Stimulated activated memory B cell treated with anti-CD40 and anti-IgM and Interleukin-4, amounts not matched to agents 10 μg/mL and 1 μg/mL and 100 μg/mL, for 72 hours (primary cell): ENCODE results near the gene BDH1.
"Not testable (repeated sequence)": the region's sequence is repeated elsewhere in the genome, so short reads cannot be mapped to it uniquely, and the experiment has no call there.

Experiments used
- ATAC-seq: fragments of 150-1000 bp; cut with Tn5 transposase; 2 replicates; pipeline ENCODE4 v1.10.0; 2021
- H3K27ac Mint-ChIP-seq: one replicate; pipeline ENCODE4 v1.8.0; 2022; ENCODE audit warnings: mild to moderate bottlenecking, mixed read lengths
- H3K27me3 Mint-ChIP-seq: one replicate; pipeline ENCODE4 v1.8.0; 2022; ENCODE audit warnings: mixed read lengths
- H3K36me3 Mint-ChIP-seq: one replicate; pipeline ENCODE4 v1.8.0; 2022; ENCODE audit warnings: mixed read lengths
- H3K4me1 Mint-ChIP-seq: one replicate; pipeline ENCODE4 v1.8.0; 2022; ENCODE audit warnings: mixed read lengths
- H3K4me3 Mint-ChIP-seq: one replicate; pipeline ENCODE4 v1.8.0; 2022; ENCODE audit warnings: mild to moderate bottlenecking, moderate library complexity, mixed read lengths
- H3K9me3 Mint-ChIP-seq: one replicate; pipeline ENCODE4 v1.8.0; 2022; ENCODE audit warnings: mixed read lengths

Gene BDH1

GRCh38 chr3:197589545-197589944 lies 33.8 kb upstream of the BDH1 start:
- H3K27ac Mint-ChIP-seq = no peak overlapping the region
- no peak for ATAC-seq
- peaks cover 16% of the 10 kb centered on the region for H3K4me1 Mint-ChIP-seq
- no peaks in the 10 kb centered on the region for H3K36me3 Mint-ChIP-seq
- H3K27me3 Mint-ChIP-seq = peaks cover 35% of the 10 kb centered on the region
- H3K9me3 Mint-ChIP-seq = no peaks in the 10 kb centered on the region
- no peak overlapping the region for H3K4me3 Mint-ChIP-seq

- H3K27ac Mint-ChIP-seq, H3K9me3 Mint-ChIP-seq, H3K36me3 Mint-ChIP-seq, H3K4me1 Mint-ChIP-seq, ATAC-seq, H3K4me3 Mint-ChIP-seq: not testable (repeated sequence)
- peaks cover 25% of the 10 kb centered on the region for H3K27me3 Mint-ChIP-seq
Measured at GRCh38 chr3:197586768-197587167, 31.0 kb upstream of the BDH1 start.

GRCh38 chr3:197586181-197586580 lies 30.4 kb upstream of the BDH1 start:
- Mint-ChIP-seq H3K36me3 (no peaks in the 10 kb centered on the region), H3K27ac (no peak overlapping the region), H3K4me3 (no peak overlapping the region), H3K27me3 (peaks cover 19% of the 10 kb centered on the region), H3K4me1 (no peaks in the 10 kb centered on the region), H3K9me3 (no peaks in the 10 kb centered on the region)
- ATAC-seq = no peak

GRCh38 chr3:197584733-197585132 lies 29.0 kb upstream of the BDH1 start:
- Mint-ChIP-seq H3K9me3 (no peaks in the 10 kb centered on the region), H3K36me3 (no peaks in the 10 kb centered on the region), H3K4me3 (no peak overlapping the region), H3K27ac (no peak overlapping the region), H3K27me3 (peaks cover 14% of the 10 kb centered on the region), H3K4me1 (no peaks in the 10 kb centered on the region)
- ATAC-seq = no peak

- Mint-ChIP-seq H3K27ac (no peak overlapping the region), H3K4me1 (no peaks in the 10 kb centered on the region), H3K27me3 (peaks cover 14% of the 10 kb centered on the region), H3K9me3 (no peaks in the 10 kb centered on the region), H3K36me3 (peaks cover 8% of the 10 kb centered on the region), H3K4me3 (no peak overlapping the region)
- ATAC-seq = no peak
Measured at GRCh38 chr3:197583371-197583770, 27.6 kb upstream of the BDH1 start.

GRCh38 chr3:197580253-197580691 lies 24.5 kb upstream of the BDH1 start:
- Mint-ChIP-seq H3K36me3 (peaks cover 21% of the 10 kb centered on the region), H3K4me3 (no peak overlapping the region), H3K4me1 (no peaks in the 10 kb centered on the region), H3K27me3 (peaks cover 19% of the 10 kb centered on the region), H3K9me3 (no peaks in the 10 kb centered on the region), H3K27ac (no peak overlapping the region)
- no peak for ATAC-seq

GRCh38 chr3:197578376-197578775 lies 22.6 kb upstream of the BDH1 start:
- Mint-ChIP-seq H3K9me3 (no peaks in the 10 kb centered on the region), H3K27me3 (peaks cover 19% of the 10 kb centered on the region), H3K4me3 (no peak overlapping the region), H3K4me1 (no peaks in the 10 kb centered on the region), H3K27ac (no peak overlapping the region), H3K36me3 (peaks cover 21% of the 10 kb centered on the region)
- no peak for ATAC-seq

GRCh38 chr3:197577366-197578074 lies 21.8 kb upstream of the BDH1 start:
- Mint-ChIP-seq H3K9me3 (no peaks in the 10 kb centered on the region), H3K27me3 (peaks cover 19% of the 10 kb centered on the region), H3K36me3 (peaks cover 21% of the 10 kb centered on the region), H3K27ac (no peak overlapping the region), H3K4me3 (no peak overlapping the region), H3K4me1 (no peaks in the 10 kb centered on the region)
- ATAC-seq = no peak

- no peak overlapping the region for H3K27ac Mint-ChIP-seq
- H3K27me3 Mint-ChIP-seq = peaks cover 19% of the 10 kb centered on the region
- H3K4me3 Mint-ChIP-seq = no peak overlapping the region
- peaks cover 21% of the 10 kb centered on the region for H3K36me3 Mint-ChIP-seq
- H3K9me3 Mint-ChIP-seq = no peaks in the 10 kb centered on the region
- no peaks in the 10 kb centered on the region for H3K4me1 Mint-ChIP-seq
- ATAC-seq = no peak
Measured at GRCh38 chr3:197576838-197577237, 21.1 kb upstream of the BDH1 start.

GRCh38 chr3:197575362-197575761 lies 19.6 kb upstream of the BDH1 start:
- Mint-ChIP-seq H3K9me3 (peaks cover 6% of the 10 kb centered on the region), H3K4me1 (no peaks in the 10 kb centered on the region), H3K27me3 (peaks cover 19% of the 10 kb centered on the region), H3K27ac (no peak overlapping the region), H3K36me3 (peaks cover 21% of the 10 kb centered on the region), H3K4me3 (no peak overlapping the region)
- ATAC-seq = no peak

GRCh38 chr3:197574396-197574991 lies 18.7 kb upstream of the BDH1 start:
- Mint-ChIP-seq H3K27me3 (peaks cover 19% of the 10 kb centered on the region), H3K36me3 (peaks cover 21% of the 10 kb centered on the region), H3K9me3 (peaks cover 11% of the 10 kb centered on the region)
- ATAC-seq, H3K4me1 Mint-ChIP-seq, H3K27ac Mint-ChIP-seq, H3K4me3 Mint-ChIP-seq: not testable (repeated sequence)

GRCh38 chr3:197573048-197573767 lies 17.4 kb upstream of the BDH1 start:
- H3K27ac Mint-ChIP-seq = no peak overlapping the region
- peaks cover 11% of the 10 kb centered on the region for H3K36me3 Mint-ChIP-seq
- peaks cover 24% of the 10 kb centered on the region for H3K27me3 Mint-ChIP-seq
- peaks cover 13% of the 10 kb centered on the region for H3K9me3 Mint-ChIP-seq
- no peaks in the 10 kb centered on the region for H3K4me1 Mint-ChIP-seq
- no peak for ATAC-seq
- H3K4me3 Mint-ChIP-seq = no peak overlapping the region

- H3K4me1 Mint-ChIP-seq, ATAC-seq, H3K27ac Mint-ChIP-seq, H3K4me3 Mint-ChIP-seq, H3K36me3 Mint-ChIP-seq: not testable (repeated sequence)
- Mint-ChIP-seq H3K9me3 (peaks cover 13% of the 10 kb centered on the region), H3K27me3 (peaks cover 34% of the 10 kb centered on the region)
Measured at GRCh38 chr3:197571880-197572172, 16.1 kb upstream of the BDH1 start.

- H3K9me3 Mint-ChIP-seq = peaks cover 13% of the 10 kb centered on the region
- ATAC-seq, H3K4me3 Mint-ChIP-seq, H3K27ac Mint-ChIP-seq, H3K36me3 Mint-ChIP-seq, H3K4me1 Mint-ChIP-seq: not testable (repeated sequence)
- H3K27me3 Mint-ChIP-seq = peaks cover 29% of the 10 kb centered on the region
Measured at GRCh38 chr3:197571074-197571879, 15.5 kb upstream of the BDH1 start.

GRCh38 chr3:197569433-197569832 lies 13.7 kb upstream of the BDH1 start:
- not testable (repeated sequence) for ATAC-seq, H3K36me3 Mint-ChIP-seq, H3K27ac Mint-ChIP-seq, H3K4me3 Mint-ChIP-seq, H3K4me1 Mint-ChIP-seq
- peaks cover 13% of the 10 kb centered on the region for H3K9me3 Mint-ChIP-seq
- peaks cover 23% of the 10 kb centered on the region for H3K27me3 Mint-ChIP-seq
